HG03045 (cell line): ENCODE results near the gene ABCC12.

Experiments
- ATAC-seq: cut with Tn5 transposase; IDR thresholded peaks from one replicate; pipeline ENCODE4 v1.9.1; 2021; ENCODE audit warnings: mild to moderate bottlenecking, moderate library complexity; ENCODE audit not compliant: unreplicated experiment

ABCC12 gene

GRCh38 chr16:48133455-48134211, 22.2 kb downstream of the ABCC12 start:
- no peak for ATAC-seq

- ATAC-seq = no peak
Measured at GRCh38 chr16:48132696-48133095, 23.1 kb downstream of the ABCC12 start.

GRCh38 chr16:48131201-48131935, 24.4 kb downstream of the ABCC12 start:
- ATAC-seq = no peak

- ATAC-seq = no peak
Measured at GRCh38 chr16:48129926-48130325, 25.9 kb downstream of the ABCC12 start.

- no peak for ATAC-seq
Measured at GRCh38 chr16:48128769-48129168, 27.0 kb downstream of the ABCC12 start.

GRCh38 chr16:48126801-48127644, 28.8 kb downstream of the ABCC12 start:
- ATAC-seq = no peak

GRCh38 chr16:48125888-48126287, 29.9 kb downstream of the ABCC12 start:
- ATAC-seq = no peak

GRCh38 chr16:48124266-48124665, 31.5 kb downstream of the ABCC12 start:
- no peak for ATAC-seq

- ATAC-seq = peak; percentile 65
Measured at GRCh38 chr16:48123104-48123788, 32.5 kb downstream of the ABCC12 start.

GRCh38 chr16:48121276-48121675, 34.5 kb downstream of the ABCC12 start:
- ATAC-seq = no peak

GRCh38 chr16:48118841-48119240, 37.0 kb downstream of the ABCC12 start:
- ATAC-seq = no peak

- no peak for ATAC-seq
Measured at GRCh38 chr16:48117217-48118105, 38.3 kb downstream of the ABCC12 start.

GRCh38 chr16:48115299-48115698, 40.5 kb downstream of the ABCC12 start:
- no peak for ATAC-seq

- ATAC-seq = no peak
Measured at GRCh38 chr16:48114410-48114809, 41.4 kb downstream of the ABCC12 start.

- no peak for ATAC-seq
Measured at GRCh38 chr16:48113471-48113870, 42.3 kb downstream of the ABCC12 start.

- ATAC-seq = no peak
Measured at GRCh38 chr16:48113001-48113400, 42.8 kb downstream of the ABCC12 start.

- no peak for ATAC-seq
Measured at GRCh38 chr16:48112600-48112999, 43.2 kb downstream of the ABCC12 start.

GRCh38 chr16:48110982-48111381, 44.8 kb downstream of the ABCC12 start:
- no peak for ATAC-seq

GRCh38 chr16:48110000-48110399, 45.8 kb downstream of the ABCC12 start:
- ATAC-seq = no peak

GRCh38 chr16:48109475-48109874, 46.3 kb downstream of the ABCC12 start:
- ATAC-seq = no peak
